Measurements from ENCODE around the gene RPL10A. TPM values are rescaled to one million over a fixed set of nuclear protein-coding genes. Genes with fewer than 3 reads are reported as not detected.

Gene RPL10A
- total and polyA plus RNA-seq, 3 experiments from 2014 or later = 970 to 1,739 (median 1,737) TPM

DNA sequence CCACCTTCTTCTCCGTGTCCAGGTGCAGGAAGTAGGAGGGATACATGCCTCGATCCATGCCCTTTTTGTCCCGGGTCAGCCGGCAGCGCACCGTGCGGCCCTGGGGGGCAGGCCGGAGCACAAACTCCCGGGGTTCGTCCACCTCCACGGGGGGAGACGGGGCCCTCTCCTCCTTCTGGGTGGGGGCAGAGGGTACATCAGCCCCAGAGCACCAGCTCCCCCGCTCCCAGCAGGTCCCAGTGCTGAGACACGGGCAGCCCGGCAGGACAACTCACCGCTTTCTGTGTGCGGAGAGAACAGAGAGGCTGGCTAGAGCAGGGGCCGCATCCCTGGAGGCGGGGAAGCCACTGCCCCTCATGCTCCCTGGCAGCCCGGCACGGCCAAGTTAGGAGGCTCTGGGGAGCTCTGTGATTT, 37.8 kb downstream of the RPL10A start:
- Mint-ChIP-seq H3K36me3 (no peaks in the 10 kb centered on the region), H3K4me3 (no peak overlapping the region), H3K27ac (no peak overlapping the region), H3K27me3 (peaks cover 14 to 28% of the 10 kb centered on the region in 2 donors), H3K9me3 (no peaks in the 10 kb centered on the region), H3K4me1 (no peaks in the 10 kb centered on the region)
- no peaks in the 10 kb centered on the region for H3K36me3 ChIP-seq (ENCODE audit: insufficient read depth, low read length)
- H3K4me3 ChIP-seq (ENCODE audit: low read length) = no peak overlapping the region
- H3K27ac ChIP-seq (ENCODE audit: low read depth, low read length) = no peak overlapping the region
- POLR2A ChIA-PET = no interaction called here
- H3K9me3 ChIP-seq (ENCODE audit: low read length) = no peaks in the 10 kb centered on the region
- H3K27me3 ChIP-seq (ENCODE audit: insufficient read depth, low read length, poor library complexity, severe bottlenecking) = peaks cover 6% of the 10 kb centered on the region
- DNase-seq = no peak
- no peaks in the 10 kb centered on the region for H3K4me1 ChIP-seq (ENCODE audit: insufficient read depth, low read length)
- CTCF ChIA-PET = no interaction called here

DNA sequence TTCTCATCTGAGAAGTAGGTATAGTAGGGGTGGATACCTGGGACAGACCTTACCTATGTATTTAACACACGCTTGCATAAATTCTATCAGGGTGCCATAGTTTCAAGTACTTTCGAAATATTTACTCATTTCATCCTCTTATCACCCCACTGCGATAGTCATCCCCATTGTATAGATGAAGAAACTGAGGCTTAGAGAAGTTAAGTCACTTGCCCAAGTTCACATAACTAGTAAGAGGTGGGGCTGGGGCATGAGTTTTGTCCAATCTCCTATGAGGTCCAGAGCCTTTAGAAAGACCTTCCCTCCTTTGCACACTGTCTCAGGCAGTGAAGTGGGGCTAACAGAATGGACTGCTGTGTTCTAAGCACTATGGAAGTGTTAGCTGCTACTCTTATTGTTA, 38.3 kb downstream of the RPL10A start:
- Mint-ChIP-seq H3K36me3 (no peaks in the 10 kb centered on the region), H3K27me3 (peaks cover 17 to 29% of the 10 kb centered on the region in 2 donors), H3K4me1 (no peaks in the 10 kb centered on the region), H3K4me3 (no peak overlapping the region), H3K9me3 (no peaks in the 10 kb centered on the region), H3K27ac (no peak overlapping the region)
- H3K4me1 ChIP-seq (ENCODE audit: insufficient read depth, low read length) = no peaks in the 10 kb centered on the region
- H3K9me3 ChIP-seq (ENCODE audit: low read length) = no peaks in the 10 kb centered on the region
- DNase-seq = no peak
- no peak overlapping the region for H3K27ac ChIP-seq (ENCODE audit: low read depth, low read length)
- ChIA-PET POLR2A (no interaction called here), CTCF (interaction anchor here (1.2 kb wide), 1 partner anchor 45 kb away, joined by 4 read pairs; no protein-coding TSS in a partner anchor)
- H3K4me3 ChIP-seq (ENCODE audit: low read length) = no peak overlapping the region
- peaks cover 11% of the 10 kb centered on the region for H3K27me3 ChIP-seq (ENCODE audit: insufficient read depth, low read length, poor library complexity, severe bottlenecking)
- no peaks in the 10 kb centered on the region for H3K36me3 ChIP-seq (ENCODE audit: insufficient read depth, low read length)

DNA sequence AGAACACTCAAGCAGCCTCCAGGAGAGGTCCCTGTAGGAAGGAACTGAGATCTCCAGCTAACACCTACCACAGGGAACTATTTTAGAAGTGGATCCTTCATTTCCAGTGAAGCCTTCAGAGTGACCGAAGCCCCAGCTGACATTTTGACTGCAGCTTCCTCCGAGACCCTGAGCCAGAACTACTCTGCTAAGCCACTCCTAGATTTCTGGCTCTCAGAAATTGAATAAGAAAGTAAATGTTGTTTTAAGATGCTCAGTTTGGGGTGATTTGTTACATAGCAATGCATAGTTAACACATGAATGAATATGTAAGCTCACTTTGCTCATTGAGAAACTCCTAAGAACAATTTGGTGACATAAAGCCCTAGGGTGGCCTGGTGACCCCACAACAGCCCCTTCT, 39.0 kb downstream of the RPL10A start:
- H3K9me3 Mint-ChIP-seq = no peaks in the 10 kb centered on the region
- H3K36me3 Mint-ChIP-seq = no peaks in the 10 kb centered on the region
- Histone ChIP-seq H3K9me3 (ENCODE audit: low read length) (no peaks in the 10 kb centered on the region), H3K27me3 (ENCODE audit: insufficient read depth, low read length, poor library complexity, severe bottlenecking) (peaks cover 13% of the 10 kb centered on the region), H3K4me1 (ENCODE audit: insufficient read depth, low read length) (no peaks in the 10 kb centered on the region), H3K36me3 (ENCODE audit: insufficient read depth, low read length) (no peaks in the 10 kb centered on the region), H3K27ac (ENCODE audit: low read depth, low read length) (no peak overlapping the region), H3K4me3 (ENCODE audit: low read length) (no peak overlapping the region)
- H3K27me3 Mint-ChIP-seq = peaks cover 19 to 25% of the 10 kb centered on the region in 2 donors
- CTCF ChIA-PET = interaction anchor here (1.2 kb wide), 1 partner anchor 45 kb away, joined by 4 read pairs; no protein-coding TSS in a partner anchor
- POLR2A ChIA-PET = no interaction called here
- H3K4me3 Mint-ChIP-seq = no peak overlapping the region
- H3K4me1 Mint-ChIP-seq = no peaks in the 10 kb centered on the region
- DNase-seq = no peak
- H3K27ac Mint-ChIP-seq = no peak overlapping the region

DNA sequence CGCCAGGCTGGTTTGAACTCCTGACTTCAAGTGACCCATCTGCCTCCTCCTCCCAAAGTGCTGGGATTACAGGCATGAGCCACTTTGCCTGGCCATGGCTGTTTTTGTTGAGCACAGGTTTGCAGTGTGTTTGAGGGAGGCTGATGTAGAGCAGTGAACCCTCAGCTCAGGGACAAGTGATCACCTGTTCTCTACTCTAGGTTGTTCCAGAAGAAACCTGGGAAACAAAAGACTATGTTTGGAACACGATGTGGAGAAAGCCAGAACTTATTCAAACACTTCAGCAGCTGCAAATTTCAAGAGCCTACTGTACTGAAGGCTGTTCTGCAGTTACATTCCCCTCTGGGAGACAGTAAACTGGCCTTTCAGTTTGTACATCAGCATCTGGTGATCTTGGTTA, 39.8 kb downstream of the RPL10A start:
- Histone ChIP-seq H3K27ac (ENCODE audit: low read depth, low read length) (no peak overlapping the region), H3K9me3 (ENCODE audit: low read length) (no peaks in the 10 kb centered on the region), H3K36me3 (ENCODE audit: insufficient read depth, low read length) (no peaks in the 10 kb centered on the region), H3K27me3 (ENCODE audit: insufficient read depth, low read length, poor library complexity, severe bottlenecking) (peaks cover 13% of the 10 kb centered on the region), H3K4me3 (ENCODE audit: low read length) (no peak overlapping the region), H3K4me1 (ENCODE audit: insufficient read depth, low read length) (no peaks in the 10 kb centered on the region)
- Mint-ChIP-seq H3K4me3 (no peak overlapping the region), H3K36me3 (no peaks in the 10 kb centered on the region), H3K27ac (no peak overlapping the region), H3K4me1 (no peaks in the 10 kb centered on the region), H3K9me3 (no peaks in the 10 kb centered on the region), H3K27me3 (peaks cover 18 to 24% of the 10 kb centered on the region in 2 donors)
- no peak for DNase-seq
- POLR2A ChIA-PET = interaction anchor here (0.7 kb wide), 1 partner anchor 170 kb away, joined by 3 read pairs; no protein-coding TSS in a partner anchor
- CTCF ChIA-PET = interaction anchor here (1.2 kb wide), 1 partner anchor 44 kb away, joined by 4 read pairs; no protein-coding TSS in a partner anchor

DNA sequence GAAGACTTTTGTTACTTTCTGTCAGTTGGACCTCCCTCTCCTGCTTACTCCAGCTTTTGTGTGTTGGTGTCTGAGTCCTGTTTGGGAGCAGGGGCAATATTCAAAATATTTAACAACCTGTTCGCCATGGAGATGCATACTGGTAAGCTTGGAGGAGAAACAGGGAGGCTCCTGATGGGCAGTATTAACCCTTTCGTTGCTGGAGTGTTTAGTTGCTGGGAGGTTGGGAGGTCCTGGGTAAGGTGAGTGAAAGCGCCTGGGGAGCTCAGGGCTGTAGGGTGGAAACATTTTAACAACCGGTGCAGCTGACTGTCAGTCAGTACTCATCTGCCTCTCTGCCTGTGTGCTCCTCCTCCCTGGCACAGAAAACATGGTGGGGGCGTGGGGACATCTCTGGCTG, 40.3 kb downstream of the RPL10A start:
- H3K4me3 Mint-ChIP-seq = no peak overlapping the region
- no peaks in the 10 kb centered on the region for H3K4me1 Mint-ChIP-seq
- H3K27ac ChIP-seq (ENCODE audit: low read depth, low read length) = no peak overlapping the region
- H3K4me1 ChIP-seq (ENCODE audit: insufficient read depth, low read length) = no peaks in the 10 kb centered on the region
- no peak overlapping the region for H3K27ac Mint-ChIP-seq
- peaks cover 18 to 26% of the 10 kb centered on the region in 2 donors for H3K27me3 Mint-ChIP-seq
- DNase-seq = no peak
- ChIA-PET POLR2A (interaction anchor here (0.7 kb wide), 1 partner anchor 169 kb away, joined by 3 read pairs; no protein-coding TSS in a partner anchor), CTCF (no interaction called here)
- no peaks in the 10 kb centered on the region for H3K9me3 ChIP-seq (ENCODE audit: low read length)
- H3K36me3 Mint-ChIP-seq = no peaks in the 10 kb centered on the region
- H3K36me3 ChIP-seq (ENCODE audit: insufficient read depth, low read length) = no peaks in the 10 kb centered on the region
- H3K9me3 Mint-ChIP-seq = no peaks in the 10 kb centered on the region
- no peak overlapping the region for H3K4me3 ChIP-seq (ENCODE audit: low read length)
- peaks cover 13% of the 10 kb centered on the region for H3K27me3 ChIP-seq (ENCODE audit: insufficient read depth, low read length, poor library complexity, severe bottlenecking)

DNA sequence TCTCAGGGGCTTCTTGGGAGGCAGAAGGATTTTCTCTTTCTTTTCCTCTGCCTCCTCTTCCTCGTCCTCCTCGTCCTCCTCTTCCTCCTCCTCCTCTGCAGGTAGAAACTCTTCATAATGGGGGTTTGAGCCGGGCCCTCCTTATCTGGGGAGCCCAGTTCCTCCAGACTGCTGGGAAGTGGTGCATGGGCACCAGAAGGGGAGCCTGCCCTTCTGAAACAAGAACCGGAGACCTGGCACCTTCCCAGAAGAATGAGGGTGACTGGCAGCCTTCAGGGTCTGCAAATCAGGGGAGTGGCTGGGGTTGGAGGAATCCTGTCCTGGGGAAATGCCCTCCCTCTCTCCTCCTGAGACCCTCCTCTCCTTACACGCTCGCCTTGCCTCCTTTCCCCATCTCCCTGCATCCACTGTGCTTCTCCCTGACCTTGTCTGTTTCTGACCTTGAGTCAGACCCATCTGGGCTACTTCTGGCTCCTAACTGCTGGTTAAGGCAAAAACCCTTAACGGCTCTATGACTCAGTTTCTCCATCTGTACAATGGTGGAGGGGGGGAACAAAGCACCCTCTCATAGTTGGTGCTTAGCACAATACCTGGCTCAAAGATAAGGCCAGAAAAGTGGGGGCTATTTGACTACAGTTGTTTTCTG, 42.8 kb downstream of the RPL10A start:
- POLR2A ChIA-PET = no interaction called here
- Histone ChIP-seq H3K27ac (ENCODE audit: low read depth, low read length) (no peak overlapping the region), H3K9me3 (ENCODE audit: low read length) (no peaks in the 10 kb centered on the region), H3K4me1 (ENCODE audit: insufficient read depth, low read length) (no peaks in the 10 kb centered on the region), H3K36me3 (ENCODE audit: insufficient read depth, low read length) (no peaks in the 10 kb centered on the region), H3K27me3 (ENCODE audit: insufficient read depth, low read length, poor library complexity, severe bottlenecking) (peaks cover 13% of the 10 kb centered on the region), H3K4me3 (ENCODE audit: low read length) (no peak overlapping the region)
- H3K36me3 Mint-ChIP-seq = peaks cover 0 to 3% (median 0%) of the 10 kb centered on the region in 3 donors
- H3K4me3 Mint-ChIP-seq = no peak overlapping the region
- H3K9me3 Mint-ChIP-seq = no peaks in the 10 kb centered on the region
- H3K4me1 Mint-ChIP-seq = peaks cover 0 to 2% (median 0%) of the 10 kb centered on the region in 3 donors
- DNase-seq = no peak
- H3K27me3 Mint-ChIP-seq = peaks cover 18 to 25% of the 10 kb centered on the region in 2 donors
- CTCF ChIA-PET = no interaction called here
- peak overlapping the region in 1 of 8 donors; percentile 22 for H3K27ac Mint-ChIP-seq

DNA sequence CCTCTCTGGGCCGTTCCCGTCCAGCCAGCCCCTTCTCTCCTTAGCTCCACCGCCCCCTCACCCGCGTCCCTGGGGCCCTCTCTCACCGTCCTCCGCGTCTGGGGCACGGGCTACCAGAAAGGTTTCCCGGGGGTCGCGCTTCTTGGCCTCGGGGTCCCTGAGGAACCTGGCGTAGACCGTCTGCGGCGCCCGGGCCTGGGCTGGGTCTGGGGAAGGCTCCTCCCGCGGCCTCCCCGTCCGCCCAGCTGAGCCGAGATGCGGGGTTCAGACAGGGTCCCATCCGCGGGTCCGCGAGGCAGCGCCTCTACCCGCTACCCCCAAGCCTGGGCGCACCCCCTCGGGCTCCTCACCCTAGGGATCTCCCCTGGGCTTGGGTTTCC, 43.4 kb downstream of the RPL10A start:
- POLR2A ChIA-PET = no interaction called here
- Mint-ChIP-seq H3K9me3 (no peaks in the 10 kb centered on the region), H3K27ac (no peak overlapping the region), H3K27me3 (peaks cover 18 to 21% of the 10 kb centered on the region in 2 donors), H3K36me3 (peaks cover 0 to 3% (median 0%) of the 10 kb centered on the region in 3 donors), H3K4me1 (peaks cover 0 to 2% (median under 1%) of the 10 kb centered on the region in 3 donors), H3K4me3 (no peak overlapping the region)
- no peaks in the 10 kb centered on the region for H3K9me3 ChIP-seq (ENCODE audit: low read length)
- H3K4me3 ChIP-seq (ENCODE audit: low read length) = no peak overlapping the region
- H3K27ac ChIP-seq (ENCODE audit: low read depth, low read length) = no peak overlapping the region
- H3K4me1 ChIP-seq (ENCODE audit: insufficient read depth, low read length) = no peaks in the 10 kb centered on the region
- no peak for DNase-seq
- CTCF ChIA-PET = no interaction called here
- peaks cover 13% of the 10 kb centered on the region for H3K27me3 ChIP-seq (ENCODE audit: insufficient read depth, low read length, poor library complexity, severe bottlenecking)
- no peaks in the 10 kb centered on the region for H3K36me3 ChIP-seq (ENCODE audit: insufficient read depth, low read length)

DNA sequence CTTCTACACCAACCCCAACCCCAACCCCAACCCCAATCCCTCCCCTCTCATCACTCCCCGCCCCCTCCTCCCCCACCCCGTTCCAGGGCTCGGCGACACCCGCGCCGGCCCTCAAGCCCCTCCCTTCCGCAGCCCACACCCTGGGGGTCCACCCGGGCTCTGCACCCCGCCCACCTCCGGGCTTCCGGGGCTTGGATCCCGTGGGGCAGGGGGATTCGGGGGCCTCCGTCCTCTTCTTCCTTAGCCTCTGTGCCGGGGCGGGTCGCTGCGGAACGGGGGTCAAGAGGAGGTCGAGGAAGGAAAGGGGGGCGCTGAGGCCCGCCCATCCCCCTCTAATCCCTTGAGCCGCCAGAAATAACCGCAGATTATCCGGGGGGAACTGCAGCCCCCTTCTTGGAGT, 43.8 kb downstream of the RPL10A start:
- H3K27me3 ChIP-seq (ENCODE audit: insufficient read depth, low read length, poor library complexity, severe bottlenecking) = peaks cover 13% of the 10 kb centered on the region
- peaks cover 0 to 3% (median 0%) of the 10 kb centered on the region in 3 donors for H3K36me3 Mint-ChIP-seq
- H3K36me3 ChIP-seq (ENCODE audit: insufficient read depth, low read length) = no peaks in the 10 kb centered on the region
- no peak overlapping the region for H3K4me3 Mint-ChIP-seq
- CTCF ChIA-PET = no interaction called here
- DNase-seq = no peak
- POLR2A ChIA-PET = no interaction called here
- peaks cover 18 to 21% of the 10 kb centered on the region in 2 donors for H3K27me3 Mint-ChIP-seq
- no peaks in the 10 kb centered on the region for H3K9me3 Mint-ChIP-seq
- peaks cover 0 to 2% (median 2%) of the 10 kb centered on the region in 3 donors for H3K4me1 Mint-ChIP-seq
- H3K4me3 ChIP-seq (ENCODE audit: low read length) = no peak overlapping the region
- H3K27ac ChIP-seq (ENCODE audit: low read depth, low read length) = no peak overlapping the region
- no peak overlapping the region for H3K27ac Mint-ChIP-seq
- no peaks in the 10 kb centered on the region for H3K9me3 ChIP-seq (ENCODE audit: low read length)
- no peaks in the 10 kb centered on the region for H3K4me1 ChIP-seq (ENCODE audit: insufficient read depth, low read length)
